ENCODE data around the gene ALOX15.
"Not testable (repeated sequence)": the region's sequence is repeated elsewhere in the genome, so short reads cannot be mapped to it uniquely, and the experiment has no call there.

The ALOX15 gene, protein sequence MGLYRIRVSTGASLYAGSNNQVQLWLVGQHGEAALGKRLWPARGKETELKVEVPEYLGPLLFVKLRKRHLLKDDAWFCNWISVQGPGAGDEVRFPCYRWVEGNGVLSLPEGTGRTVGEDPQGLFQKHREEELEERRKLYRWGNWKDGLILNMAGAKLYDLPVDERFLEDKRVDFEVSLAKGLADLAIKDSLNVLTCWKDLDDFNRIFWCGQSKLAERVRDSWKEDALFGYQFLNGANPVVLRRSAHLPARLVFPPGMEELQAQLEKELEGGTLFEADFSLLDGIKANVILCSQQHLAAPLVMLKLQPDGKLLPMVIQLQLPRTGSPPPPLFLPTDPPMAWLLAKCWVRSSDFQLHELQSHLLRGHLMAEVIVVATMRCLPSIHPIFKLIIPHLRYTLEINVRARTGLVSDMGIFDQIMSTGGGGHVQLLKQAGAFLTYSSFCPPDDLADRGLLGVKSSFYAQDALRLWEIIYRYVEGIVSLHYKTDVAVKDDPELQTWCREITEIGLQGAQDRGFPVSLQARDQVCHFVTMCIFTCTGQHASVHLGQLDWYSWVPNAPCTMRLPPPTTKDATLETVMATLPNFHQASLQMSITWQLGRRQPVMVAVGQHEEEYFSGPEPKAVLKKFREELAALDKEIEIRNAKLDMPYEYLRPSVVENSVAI

DNA sequence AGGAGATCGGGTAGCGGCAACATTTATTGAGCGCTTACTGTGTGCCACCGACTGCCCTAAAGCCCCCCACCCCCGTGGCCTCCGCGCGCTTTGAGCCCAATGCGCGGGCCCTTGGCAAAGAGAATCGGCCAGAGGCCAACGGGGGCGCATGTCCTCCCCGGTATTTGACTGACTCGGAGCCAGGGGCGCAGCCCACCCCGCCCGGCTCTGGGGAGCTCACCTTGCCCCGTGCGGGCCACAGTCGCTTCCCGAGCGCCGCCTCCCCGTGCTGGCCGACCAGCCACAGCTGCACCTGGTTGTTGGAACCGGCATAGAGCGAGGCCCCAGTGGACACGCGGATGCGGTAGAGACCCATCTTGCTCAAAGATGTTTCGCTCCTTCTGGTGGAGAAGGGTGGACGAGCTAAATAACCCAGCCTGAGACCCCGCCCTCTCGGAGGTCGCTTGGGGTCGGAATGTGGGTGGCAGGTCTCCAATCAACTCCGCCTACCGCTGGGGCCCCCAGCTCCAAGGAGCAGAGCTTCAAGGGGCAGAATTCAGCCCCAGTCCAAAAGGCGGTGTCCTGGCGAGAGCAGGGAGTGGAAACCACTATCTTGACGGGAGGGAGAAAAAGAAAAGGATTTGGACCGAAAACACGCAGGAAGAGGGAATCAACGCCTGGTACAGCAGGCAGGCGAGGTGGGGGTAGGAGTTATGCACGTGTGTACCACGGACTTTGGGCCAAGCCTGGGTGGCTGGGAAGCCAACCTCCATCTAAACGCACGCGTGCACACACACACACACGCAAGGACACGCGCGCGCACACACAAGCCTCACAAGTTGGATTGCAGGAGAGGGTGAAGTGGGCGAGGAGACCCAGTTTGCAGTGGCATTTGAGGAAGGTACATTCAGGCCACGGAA is at the start of gene ALOX15:
ALOX15 (minus strand) TSS at position 382 of the 899 bp plus-strand sequence; CDS start at position 355, 27 bp downstream.
- FAIRE-seq: no peak

DNA sequence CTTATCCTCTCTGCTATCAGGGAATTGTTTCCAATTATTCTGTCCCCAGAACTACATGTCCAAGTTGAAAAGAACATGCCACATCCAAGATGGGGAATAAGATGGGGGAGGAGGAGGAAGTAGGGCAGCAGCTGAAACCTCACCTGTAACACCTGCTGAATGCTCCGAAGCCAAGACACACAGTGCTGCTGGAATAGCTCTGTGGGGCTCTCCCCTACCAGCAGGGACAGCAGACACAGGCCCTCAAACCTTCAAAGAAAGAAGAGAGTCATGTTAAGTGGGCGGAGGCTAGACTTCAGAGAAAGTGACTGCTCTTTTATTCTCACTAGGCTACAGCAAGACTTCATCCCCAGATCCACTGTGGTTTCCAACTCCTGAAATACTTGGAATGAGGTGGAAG is 49.3 kb upstream of the ALOX15 start:
- no peak for FAIRE-seq

DNA sequence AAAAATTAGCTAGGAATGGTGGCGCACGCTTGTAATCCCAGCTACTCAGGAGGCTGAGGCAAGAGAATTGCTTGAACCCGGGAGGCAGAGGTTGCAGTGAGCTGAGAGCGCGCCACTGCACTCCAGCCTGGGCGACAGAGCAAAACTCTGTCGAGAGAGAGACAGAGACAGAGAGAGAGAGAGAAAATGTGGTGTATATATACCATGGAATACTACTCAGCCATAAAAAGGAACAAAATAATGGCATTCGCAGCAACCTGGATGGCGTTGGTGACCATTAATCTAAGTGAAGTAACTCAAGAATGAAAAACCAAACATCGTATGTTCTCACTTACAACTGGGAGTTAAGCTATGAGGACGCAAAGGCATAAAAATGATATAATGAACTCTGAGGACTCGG is 48.4 kb upstream of the ALOX15 start:
- FAIRE-seq: not testable (repeated sequence)

DNA sequence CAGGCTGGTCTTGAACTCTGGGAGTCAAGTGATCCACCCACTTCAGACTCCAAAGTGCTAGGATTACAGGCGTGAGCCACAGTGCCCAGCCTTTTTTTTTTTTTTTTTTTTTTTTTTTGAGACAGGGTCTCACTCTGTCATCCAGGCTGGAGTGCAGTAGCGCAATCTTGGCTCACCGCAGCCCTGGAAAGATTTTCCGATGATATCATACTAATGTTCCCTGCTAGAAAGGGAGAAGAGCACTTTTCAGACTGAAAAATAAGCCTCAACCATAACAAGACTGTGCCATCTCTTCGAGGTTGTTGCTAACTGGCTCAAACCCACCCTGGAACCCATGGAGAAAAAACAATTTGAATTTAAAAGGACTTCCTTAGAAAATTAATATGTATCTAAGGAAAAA is 42.3 kb upstream of the ALOX15 start:
- not testable (repeated sequence) for FAIRE-seq

DNA sequence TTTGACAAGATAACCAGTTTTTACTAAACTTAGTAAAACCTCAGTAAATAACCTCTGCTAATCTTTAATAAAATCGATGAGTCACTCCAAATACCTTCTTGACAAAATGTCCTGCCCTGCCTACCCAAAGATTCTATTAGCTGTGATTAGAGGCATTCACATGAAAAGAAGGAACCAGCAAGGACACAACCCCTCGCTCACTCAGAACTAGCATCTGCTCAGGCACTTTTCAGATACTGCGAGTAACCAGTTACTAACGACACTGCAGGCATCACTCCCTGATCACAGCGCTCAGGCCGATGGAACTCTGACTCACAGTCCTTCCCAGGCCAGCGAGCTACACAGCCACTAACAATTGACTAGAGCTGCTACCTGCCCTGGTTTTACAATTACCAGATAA is 38.2 kb upstream of the ALOX15 start:
- no peak for FAIRE-seq

DNA sequence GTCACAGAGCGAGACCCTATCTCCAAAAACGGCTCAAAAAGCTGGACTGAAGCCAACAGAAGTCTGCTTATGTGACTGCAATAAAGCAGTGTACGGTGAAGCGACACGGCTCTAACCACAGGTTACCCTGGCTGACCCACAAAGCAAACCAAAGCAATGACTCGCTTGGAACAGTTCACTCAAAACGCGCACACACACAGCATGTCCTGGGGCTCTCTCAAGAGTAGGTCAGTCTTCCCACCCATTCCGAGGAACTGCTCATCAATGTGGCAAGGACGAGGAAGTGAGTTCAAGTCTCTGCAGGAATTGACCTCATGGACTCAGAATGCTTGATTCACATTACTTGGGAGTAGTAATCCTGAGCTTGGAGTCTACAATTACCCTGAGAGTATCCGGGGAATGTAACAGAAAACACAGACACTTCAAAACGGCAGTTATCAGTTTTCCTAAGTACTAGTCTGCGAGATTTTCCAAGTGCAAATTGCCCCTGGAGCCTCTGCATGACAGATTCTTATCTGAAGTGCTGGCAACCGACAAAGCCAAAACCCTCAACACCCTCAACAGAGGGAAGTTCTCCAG is 37.1 kb upstream of the ALOX15 start:
- no peak for FAIRE-seq

DNA sequence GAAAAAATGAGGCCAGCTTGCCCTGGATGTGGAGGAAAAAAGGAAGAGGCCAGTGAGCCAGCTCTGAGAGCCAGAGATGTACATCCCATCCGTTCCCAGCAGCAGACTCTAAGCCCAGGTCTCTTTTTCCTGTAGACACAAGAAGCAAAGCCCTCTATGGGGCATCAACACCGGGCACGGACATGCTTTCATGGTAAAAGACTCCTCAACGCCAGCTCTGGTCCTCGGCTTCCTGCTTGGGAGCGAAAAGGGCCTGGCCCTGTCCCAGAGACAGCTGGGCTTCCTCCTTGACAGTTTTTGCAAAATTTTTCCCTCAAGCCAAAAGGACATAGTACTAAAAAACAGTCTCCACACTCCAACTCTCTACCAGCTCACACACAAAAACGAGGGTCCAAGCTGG is 35.3 kb upstream of the ALOX15 start:
- no peak for FAIRE-seq

DNA sequence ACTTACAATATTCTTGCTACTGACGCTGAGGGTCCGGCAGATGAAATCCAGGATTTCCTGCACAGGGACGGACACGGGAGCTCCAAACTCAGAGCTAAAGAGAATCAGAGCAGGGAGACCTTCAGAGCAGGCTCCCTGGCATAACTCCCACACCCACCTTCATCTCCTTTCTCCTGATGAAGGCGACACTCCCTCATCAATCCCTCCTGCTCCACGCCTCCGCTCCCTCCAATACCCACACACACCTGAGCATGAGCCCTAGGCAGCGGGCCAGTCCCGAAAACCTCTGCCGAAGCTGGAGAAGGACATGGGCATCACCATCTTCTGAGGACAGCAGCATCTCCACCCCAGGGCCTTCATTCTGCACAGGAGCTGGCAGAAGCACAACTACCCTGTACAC is 34.3 kb upstream of the ALOX15 start:
- FAIRE-seq: no peak

DNA sequence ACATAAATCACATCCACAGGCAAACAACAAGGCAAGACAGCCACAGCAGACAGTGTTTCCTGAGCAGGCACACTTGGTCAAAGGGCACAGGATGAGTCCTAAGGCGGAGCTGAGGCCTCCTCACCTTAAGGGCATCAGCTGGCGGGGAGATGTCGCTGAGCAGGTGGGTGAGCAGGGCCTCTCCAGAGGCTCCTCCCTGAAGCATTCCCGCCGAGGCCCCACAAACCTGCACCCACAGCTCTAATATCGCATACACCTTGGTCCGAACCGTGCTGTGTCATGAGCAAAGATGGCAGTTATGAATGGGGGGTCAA is 33.2 kb upstream of the ALOX15 start:
- no peak for FAIRE-seq

DNA sequence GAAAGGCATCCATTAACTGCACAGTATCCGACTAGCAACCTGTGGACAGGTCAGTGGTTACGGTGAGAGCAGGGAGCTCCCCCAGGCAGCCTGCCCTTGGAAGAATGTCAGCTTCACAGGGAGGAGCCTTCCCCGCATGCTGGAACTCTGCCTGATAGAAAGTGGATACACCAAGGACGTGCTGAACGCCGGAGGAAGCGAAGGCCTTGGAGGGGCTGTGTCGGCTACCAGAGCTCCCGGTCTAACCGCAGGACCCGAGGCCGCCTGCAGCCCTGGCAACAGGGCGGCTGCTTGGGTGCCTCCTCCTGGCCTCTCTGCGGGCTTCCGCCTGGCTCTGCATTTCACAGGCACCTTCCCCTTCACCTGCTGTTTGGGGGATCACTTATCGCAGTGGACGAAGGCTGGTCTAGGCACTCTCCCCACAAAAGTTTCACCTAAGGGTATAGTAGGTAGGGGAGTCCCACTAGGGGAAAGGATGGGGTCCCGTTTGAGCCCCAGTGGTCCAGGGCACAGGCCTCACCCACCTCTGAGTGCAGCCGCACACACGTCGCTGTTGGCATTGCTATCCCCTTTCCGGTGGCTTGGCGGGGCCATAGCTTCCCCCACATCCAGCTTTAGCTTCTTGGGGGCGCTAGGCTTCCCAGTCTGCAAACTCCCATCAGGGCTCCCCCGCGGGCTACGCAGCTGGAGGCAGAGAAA is 32.7 kb upstream of the ALOX15 start:
- no peak for FAIRE-seq

DNA sequence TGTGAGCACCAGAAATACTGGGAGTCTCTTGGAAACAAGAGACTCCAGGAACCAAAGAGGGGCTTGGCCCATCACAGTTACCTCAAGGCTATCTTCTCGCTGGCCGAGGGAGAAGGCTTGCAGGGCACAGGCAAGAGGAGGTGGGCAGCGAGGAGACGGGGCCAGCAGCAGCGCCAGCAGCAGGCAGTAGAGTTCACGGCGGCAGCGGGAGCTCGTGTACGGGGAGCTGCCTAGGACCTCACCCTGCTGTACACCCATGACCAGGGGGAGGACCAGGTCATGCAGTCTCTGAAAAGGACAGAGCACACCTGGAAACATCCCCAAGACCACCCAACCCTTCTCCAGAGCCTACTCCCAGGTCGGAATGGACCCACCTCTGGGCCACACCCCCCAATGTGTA is 31.7 kb upstream of the ALOX15 start:
- no peak for FAIRE-seq

DNA sequence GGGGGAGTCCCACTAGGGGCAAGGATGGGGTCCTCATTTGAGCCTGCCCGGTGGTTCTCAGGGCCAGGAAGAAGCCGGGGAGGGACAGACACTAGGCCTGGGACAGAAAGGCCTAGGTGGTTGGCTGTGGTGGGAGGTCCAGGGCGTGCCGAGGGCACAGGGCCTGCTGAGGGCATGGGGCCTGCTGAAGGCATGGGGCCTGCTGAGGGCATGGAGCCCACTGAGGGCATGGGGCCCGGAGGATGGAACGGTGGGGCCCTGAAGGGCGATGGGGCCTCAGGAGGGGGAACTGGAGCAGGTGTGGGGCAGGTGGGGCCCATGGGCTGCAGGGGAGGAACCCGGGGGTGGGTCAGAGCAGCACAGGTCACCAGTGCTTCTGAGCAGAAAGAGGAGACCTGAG is 31.3 kb upstream of the ALOX15 start:
- FAIRE-seq: no peak

DNA sequence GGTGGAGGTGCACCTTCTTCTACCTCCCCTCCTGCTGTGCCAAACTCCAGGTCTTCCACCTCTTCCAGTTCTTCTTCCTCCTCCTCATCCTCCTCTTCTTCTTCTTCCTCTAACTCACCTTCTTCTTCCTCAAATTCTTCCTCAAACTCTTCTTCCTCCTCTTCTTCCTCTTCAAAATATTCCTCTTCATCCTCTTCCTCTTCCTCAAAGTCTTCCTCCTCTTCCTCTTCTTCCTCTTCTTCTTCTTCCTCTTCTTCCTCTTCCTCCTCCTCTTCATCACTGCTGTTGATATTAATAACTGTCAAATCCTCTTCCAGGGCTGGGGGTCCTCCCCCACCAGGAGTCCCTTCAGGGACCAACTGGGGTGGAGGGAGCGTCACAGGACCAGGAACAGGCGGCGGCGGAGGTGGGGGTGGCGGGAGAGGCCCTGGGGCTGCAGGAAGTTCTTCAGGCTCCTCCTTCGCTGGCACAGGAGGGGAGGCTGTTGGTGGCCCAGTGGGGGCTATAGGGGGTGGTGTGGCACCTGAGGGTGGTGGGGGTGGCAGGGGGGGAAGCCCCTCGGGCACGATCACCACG is 30.7 kb upstream of the ALOX15 start:
- no peak for FAIRE-seq

DNA sequence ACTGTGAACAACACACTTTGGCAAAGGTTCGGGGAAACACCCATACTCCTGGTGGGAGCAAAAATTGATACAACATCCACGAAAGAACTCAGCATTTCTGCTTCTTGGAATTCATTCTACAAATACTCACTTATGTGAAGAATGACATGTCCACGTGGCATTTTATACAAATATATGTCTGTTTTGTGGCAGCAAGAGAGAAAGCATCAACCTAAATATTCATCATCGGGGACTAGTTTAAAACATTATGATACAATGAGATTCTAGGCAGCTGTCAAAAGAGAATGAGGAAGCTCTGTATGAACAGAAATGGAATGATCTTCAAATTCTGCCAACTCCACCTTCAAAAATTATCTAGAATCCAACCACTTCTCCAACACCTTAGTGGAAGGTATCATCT is 25.7 kb upstream of the ALOX15 start:
- FAIRE-seq: no peak

DNA sequence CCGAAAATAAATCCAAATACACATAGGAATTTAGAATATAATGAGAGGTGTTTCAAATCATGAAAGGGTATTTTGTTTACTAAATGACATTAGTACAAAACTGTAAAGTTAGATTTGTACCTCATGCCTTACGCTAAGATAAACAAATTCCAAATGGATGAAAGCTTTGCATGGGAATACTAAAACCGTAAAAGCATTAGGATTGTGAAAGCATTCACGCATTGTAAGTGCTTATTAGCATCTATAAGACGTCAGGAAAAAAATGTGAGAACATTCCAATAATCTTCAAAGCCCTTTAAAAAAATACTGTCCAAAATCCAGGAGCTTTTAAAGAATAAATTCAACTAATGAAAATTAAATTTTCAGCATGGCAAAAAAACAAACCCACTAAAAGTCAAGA is 24.8 kb upstream of the ALOX15 start:
- no peak for FAIRE-seq

DNA sequence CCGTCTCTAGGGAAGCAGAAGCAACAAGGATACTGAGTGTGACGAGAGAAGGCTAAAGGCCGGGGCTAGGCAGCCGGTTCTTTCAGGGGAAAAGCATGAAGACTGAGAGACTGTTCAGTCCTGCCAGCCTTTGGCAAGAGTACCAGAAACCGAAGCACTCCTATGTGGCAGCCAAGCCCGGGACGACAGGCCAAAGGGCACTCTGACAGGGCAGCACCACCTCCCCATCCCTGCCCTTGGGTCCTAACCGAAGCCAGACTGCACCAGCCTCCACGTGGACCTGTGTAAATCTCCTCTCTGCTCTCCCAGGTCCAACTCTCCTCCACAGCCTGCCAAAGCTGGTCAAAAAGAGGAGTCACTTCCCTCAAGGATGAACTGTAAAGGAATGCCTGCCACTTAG is 23.5 kb upstream of the ALOX15 start:
- FAIRE-seq: no peak

DNA sequence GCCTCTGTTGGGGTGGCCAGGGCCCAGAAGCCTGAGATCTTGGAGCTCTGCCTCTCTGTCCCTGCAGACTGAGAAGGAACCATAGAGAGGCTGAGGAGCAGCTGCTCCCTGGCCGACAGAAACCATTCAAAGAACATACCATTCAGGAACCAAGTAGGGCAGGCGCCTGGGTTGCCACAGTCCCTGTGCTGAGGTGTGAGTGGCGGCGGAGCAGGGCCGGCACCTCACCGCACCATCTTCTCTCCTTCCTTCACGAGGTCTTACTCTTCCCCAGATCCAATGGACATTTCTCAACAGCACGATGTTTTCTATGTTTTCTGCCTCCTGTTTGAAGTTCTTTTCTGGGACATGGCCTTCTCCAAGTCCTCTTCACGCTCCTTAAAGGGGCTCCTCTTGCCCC is 22.8 kb upstream of the ALOX15 start:
- no peak for FAIRE-seq

DNA sequence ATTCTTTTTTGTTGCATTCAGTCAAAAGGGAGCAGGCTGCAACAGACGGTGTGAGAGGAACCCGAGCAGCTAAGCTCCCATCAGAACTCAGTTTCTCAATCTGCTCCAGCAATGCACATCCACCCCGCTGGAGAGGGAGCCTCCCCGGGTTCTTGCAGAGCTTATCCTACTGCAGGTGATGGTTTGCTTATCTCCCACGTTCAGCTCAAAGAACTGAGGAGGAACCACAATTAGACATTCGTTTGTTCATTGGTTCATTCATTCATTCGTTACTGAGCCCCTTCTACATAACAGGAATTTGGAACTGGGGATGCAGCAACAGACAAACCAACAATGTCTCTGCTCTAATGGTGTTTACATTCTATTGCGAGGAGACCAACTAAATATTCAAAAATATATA is 22.2 kb upstream of the ALOX15 start:
- no peak for FAIRE-seq

DNA sequence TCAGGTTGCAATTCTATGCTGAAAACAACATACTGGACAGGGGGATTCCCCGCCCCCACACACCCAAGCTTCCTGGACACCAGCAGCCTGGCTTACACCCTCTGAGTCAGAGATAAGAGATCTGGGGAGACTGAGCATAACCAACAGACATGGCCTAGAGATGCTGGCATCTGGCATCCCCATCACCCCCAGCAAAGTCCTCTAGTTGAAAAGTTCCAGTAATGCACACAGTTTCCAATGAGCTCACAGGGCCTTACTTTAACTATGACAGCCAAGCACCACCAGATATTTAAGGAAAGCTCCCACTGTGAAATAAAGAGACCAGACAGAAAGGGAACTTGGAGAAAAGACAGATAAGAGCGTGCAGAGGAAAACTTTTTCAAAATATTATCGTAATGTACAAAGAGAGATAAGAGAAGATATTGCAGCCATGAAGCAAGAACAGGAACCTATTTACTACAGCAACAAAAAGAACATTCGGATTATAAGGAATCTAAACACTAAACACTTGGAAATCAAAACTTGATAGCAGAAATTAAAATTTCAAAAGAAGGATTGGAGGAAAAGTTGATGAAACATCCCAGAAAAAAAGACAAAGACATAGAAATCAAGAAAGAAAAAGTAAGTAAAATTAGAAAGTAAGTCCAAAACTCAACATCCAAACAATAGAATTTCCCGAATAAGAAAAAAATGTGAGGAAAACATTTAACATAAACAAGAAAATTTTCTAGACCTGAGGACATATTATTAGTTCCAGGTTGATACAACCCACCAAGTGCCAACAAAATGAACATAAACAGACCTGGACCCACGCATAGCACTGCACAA is 17.2 kb upstream of the ALOX15 start:
- peak; percentile 10 for FAIRE-seq

DNA sequence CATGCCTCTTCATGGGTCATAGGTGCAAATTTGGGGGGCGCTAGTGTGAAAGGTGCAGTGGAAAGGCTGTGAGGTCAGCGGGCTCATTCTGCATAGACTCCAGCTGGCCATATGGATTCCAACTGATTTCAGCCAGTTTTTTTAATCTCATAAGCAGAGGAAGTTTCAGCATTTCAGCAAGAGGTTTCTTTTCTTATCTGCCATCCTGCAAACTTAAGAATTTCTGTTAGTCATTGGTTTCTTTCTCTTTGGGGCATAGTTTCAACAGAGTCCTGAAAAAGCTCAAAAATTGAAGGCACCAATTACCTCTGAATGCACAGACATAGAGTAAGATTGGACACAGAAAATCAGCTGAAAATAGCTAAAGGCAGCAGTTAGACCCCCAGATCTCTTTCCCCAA is 16.2 kb upstream of the ALOX15 start:
- no peak for FAIRE-seq

DNA sequence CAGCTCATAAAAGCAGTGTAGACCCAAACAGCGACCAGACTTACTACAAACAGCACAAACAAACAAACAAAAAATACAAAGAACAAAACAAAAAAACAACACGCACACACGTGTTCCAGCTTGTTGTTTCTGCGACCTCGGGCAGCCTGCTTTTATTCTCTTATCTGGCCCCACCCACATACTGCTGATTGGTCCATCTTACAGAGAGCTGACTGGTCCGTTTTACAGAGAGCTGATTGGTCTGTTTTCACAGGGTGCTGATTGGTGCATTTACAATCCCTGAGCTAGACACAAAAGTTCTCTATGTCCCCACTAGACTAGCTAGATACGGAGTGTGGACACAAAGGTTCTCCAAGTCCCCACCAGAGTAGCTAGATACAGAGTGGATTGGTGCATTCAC is 14.5 kb upstream of the ALOX15 start:
- FAIRE-seq: not testable (repeated sequence)
